ENCODE measurements around the gene KCND2.

- TF ChIP-seq CTCF (conservative IDR thresholded peaks at IDR 0.05; ENCODE audit: low read depth, low read length): no peak
- TF ChIP-seq POLR2A (IDR thresholded peaks at IDR 0.05; ENCODE audit: low read depth, low read length): no peak
- no peak for TF ChIP-seq RCOR1 (IDR thresholded peaks at IDR 0.05; ENCODE audit: insufficient replicate concordance, low read length)
- TF ChIP-seq RFX5 (IDR thresholded peaks at IDR 0.05; ENCODE audit: low read depth, low read length): no peak
- TF ChIP-seq USF2 (IDR thresholded peaks at IDR 0.05; ENCODE audit: low read depth, low read length): no peak
- TF ChIP-seq CEBPB (IDR thresholded peaks at IDR 0.05; ENCODE audit: low read depth, low read length): no peak
Measured at GRCh38 chr7:120467676-120468075, 194.7 kb downstream of the KCND2 start.
